Measurements from ENCODE around the gene ZNF254.

- TF ChIP-seq CTCF (IDR thresholded peaks at IDR 0.05) (no peak), POLR2A (IDR thresholded peaks at IDR 0.05) (no peak), POLR2AphosphoS5 (IDR thresholded peaks at IDR 0.05) (no peak), EP300 (IDR thresholded peaks at IDR 0.05) (no peak)
Observed at GRCh38 chr19:24166055-24166454, 79.1 kb downstream of the ZNF254 start.
